Breast epithelium (tissue), 3 donors: ENCODE results near the gene ADCY2.

Experiments used
- CTCF ChIP-seq, 3 donors: fragments of 450-650 bp; IDR thresholded peaks; one replicate each; pipeline ENCODE4 v1.5.1; 2016 to 2017; ENCODE audit warnings: antibody characterized with exemption in 3 of 3, mild to moderate bottlenecking in 3 of 3, moderate library complexity in 3 of 3
- POLR2A ChIP-seq: fragments of 450-650 bp; IDR thresholded peaks from one replicate; pipeline ENCODE4 v1.6.1; 2016; ENCODE audit warnings: antibody characterized with exemption, mild to moderate bottlenecking, moderate library complexity

GRCh38 chr5:7663808-7664207 lies 267.9 kb downstream of the ADCY2 start:
- TF ChIP-seq CTCF (IDR thresholded peaks at IDR 0.05) (no peak), POLR2A (no peak)
